Dermis blood vessel endothelial cell (primary cell): ENCODE measurements around the gene ELMO1. TPM values are rescaled to one million over a fixed set of nuclear protein-coding genes. Genes with fewer than 3 reads are reported as not detected.

Experiments used
- DNase-seq: peaks from one replicate; pipeline ENCODE4 v3.0.0; 2010
- total RNA-seq: library from RNA; depleted of rRNA; stranded (reverse); fragments of >200 nt; gene quantifications from 2 replicates; pipeline ENCODE4 v1.2.3, GENCODE V29; 2014

ELMO1 gene
- total RNA-seq, 1 donor from 2014 or later, result 109 TPM

- no peak for DNase-seq
These were observed 332.5 kb downstream of the ELMO1 start for GRCh38 chr7:37116093-37116701.

- no peak for DNase-seq
These were observed 334.9 kb downstream of the ELMO1 start for GRCh38 chr7:37113661-37114355.

- no peak for DNase-seq
These were observed 335.8 kb downstream of the ELMO1 start for GRCh38 chr7:37112876-37113275.

GRCh38 chr7:37112218-37112617, 336.4 kb downstream of the ELMO1 start:
- DNase-seq, result no peak

- DNase-seq, result no peak
These were observed 337.2 kb downstream of the ELMO1 start for GRCh38 chr7:37111459-37111858.

- no peak for DNase-seq
These were observed 337.8 kb downstream of the ELMO1 start for GRCh38 chr7:37110660-37111424.

GRCh38 chr7:37109843-37110242, 338.8 kb downstream of the ELMO1 start:
- DNase-seq, result no peak

- no peak for DNase-seq
These were observed 339.5 kb downstream of the ELMO1 start for GRCh38 chr7:37109016-37109683.

- no peak for DNase-seq
These were observed 340.0 kb downstream of the ELMO1 start for GRCh38 chr7:37108615-37109014.

- no peak for DNase-seq
These were observed 341.5 kb downstream of the ELMO1 start for GRCh38 chr7:37107047-37107750.

GRCh38 chr7:37105762-37106161, 342.9 kb downstream of the ELMO1 start:
- DNase-seq, result no peak

GRCh38 chr7:37104822-37105518, 343.7 kb downstream of the ELMO1 start:
- no peak for DNase-seq

GRCh38 chr7:37102518-37103137, 346.0 kb downstream of the ELMO1 start:
- DNase-seq, result no peak

- DNase-seq, result no peak
These were observed 347.8 kb downstream of the ELMO1 start for GRCh38 chr7:37100735-37101331.

GRCh38 chr7:37098762-37099161, 349.9 kb downstream of the ELMO1 start:
- DNase-seq, result no peak

- DNase-seq, result no peak
These were observed 350.7 kb downstream of the ELMO1 start for GRCh38 chr7:37097983-37098382.

GRCh38 chr7:37097276-37097675, 351.4 kb downstream of the ELMO1 start:
- DNase-seq, result no peak

- DNase-seq, result no peak
These were observed 352.3 kb downstream of the ELMO1 start for GRCh38 chr7:37096341-37096740.

- no peak for DNase-seq
These were observed 353.5 kb downstream of the ELMO1 start for GRCh38 chr7:37095122-37095521.

GRCh38 chr7:37093257-37093656, 355.4 kb downstream of the ELMO1 start:
- DNase-seq, result no peak

GRCh38 chr7:37092548-37092947, 356.1 kb downstream of the ELMO1 start:
- DNase-seq, result no peak
